ENCODE data around the gene COX20. TPM values are rescaled to one million over a fixed set of nuclear protein-coding genes. Genes with fewer than 3 reads are reported as not detected.

Gene COX20
- polyA plus RNA-seq, 1 of the 3 experiments (the other 2 are of a cell fraction): 24.8 TPM

GRCh38 chr1:244791061-244791460 is 44.4 kb upstream of the COX20 start (continued):
- TF ChIP-seq CTCF (IDR thresholded peaks at IDR 0.05) (no peak), RXRA (IDR thresholded peaks at IDR 0.05; ENCODE audit: borderline replicate concordance, low read depth) (no peak), NFIC (IDR thresholded peaks at IDR 0.05; ENCODE audit: borderline replicate concordance) (no peak), FOSL2 (IDR thresholded peaks at IDR 0.05; ENCODE audit: borderline replicate concordance, low read depth) (no peak), RFX5 (IDR thresholded peaks at IDR 0.05; ENCODE audit: low read length) (no peak), REST (IDR thresholded peaks at IDR 0.05; ENCODE audit: low read depth, low read length) (no peak)
- TF ChIP-seq, protein P1, sequence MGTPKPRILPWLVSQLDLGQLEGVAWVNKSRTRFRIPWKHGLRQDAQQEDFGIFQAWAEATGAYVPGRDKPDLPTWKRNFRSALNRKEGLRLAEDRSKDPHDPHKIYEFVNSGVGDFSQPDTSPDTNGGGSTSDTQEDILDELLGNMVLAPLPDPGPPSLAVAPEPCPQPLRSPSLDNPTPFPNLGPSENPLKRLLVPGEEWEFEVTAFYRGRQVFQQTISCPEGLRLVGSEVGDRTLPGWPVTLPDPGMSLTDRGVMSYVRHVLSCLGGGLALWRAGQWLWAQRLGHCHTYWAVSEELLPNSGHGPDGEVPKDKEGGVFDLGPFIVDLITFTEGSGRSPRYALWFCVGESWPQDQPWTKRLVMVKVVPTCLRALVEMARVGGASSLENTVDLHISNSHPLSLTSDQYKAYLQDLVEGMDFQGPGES (IDR thresholded peaks at IDR 0.05; ENCODE audit: low read depth, low read length): no peak

GRCh38 chr1:244792188-244792850 is 43.1 kb upstream of the COX20 start:
- CTCF ChIA-PET: interaction anchor here (1.2 to 3.2 kb wide), 2 partner anchors 10 to 189 kb away, joined by 5 to 15 read pairs; no protein-coding TSS in a partner anchor
- no peaks in the 10 kb centered on the region for H3K27me3 ChIP-seq (ENCODE audit: insufficient read depth)
- no peak overlapping the region for H3K4me2 ChIP-seq
- H4K20me1 ChIP-seq (ENCODE audit: insufficient read depth): no peaks in the 10 kb centered on the region
- H3K36me3 ChIP-seq (replicated peaks in 1 of 2; ENCODE audit: control insufficient read depth in 1 of 2, insufficient read depth in 2 of 2, low read length in 1 of 2): no peaks in the 10 kb centered on the region
- no peaks in the 10 kb centered on the region for H3K9me3 ChIP-seq
- no peak overlapping the region for H2AFZ ChIP-seq (ENCODE audit: low read depth)
- POLR2A ChIA-PET: no interaction called here
- H3F3A ChIP-seq (replicated peaks; ENCODE audit: insufficient read depth): no peaks in the 10 kb centered on the region
- H3K27ac ChIP-seq (ENCODE audit: low read depth in 2 of 2, low read length in 1 of 2): no peak overlapping the region
- H3K4me3 ChIP-seq (ENCODE audit: low read depth in 2 of 2, low read length in 1 of 2): no peak overlapping the region
- no peaks in the 10 kb centered on the region for H3K4me1 ChIP-seq (ENCODE audit: control insufficient read depth in 1 of 2, insufficient read depth in 2 of 2, low read depth in 1 of 2, low read length in 1 of 2)
- 83% methylated on average over 5 of the region's 5 CpGs for WGBS (ENCODE audit: low lambda C conversion rate)
- H3K79me2 ChIP-seq (ENCODE audit: insufficient read depth): no peaks in the 10 kb centered on the region
- H3K9ac ChIP-seq: no peak overlapping the region
- no peak for DNase-seq
- H3K9me2 ChIP-seq: no peaks in the 10 kb centered on the region
- TF ChIP-seq, protein P2, sequence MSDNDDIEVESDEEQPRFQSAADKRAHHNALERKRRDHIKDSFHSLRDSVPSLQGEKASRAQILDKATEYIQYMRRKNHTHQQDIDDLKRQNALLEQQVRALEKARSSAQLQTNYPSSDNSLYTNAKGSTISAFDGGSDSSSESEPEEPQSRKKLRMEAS (IDR thresholded peaks at IDR 0.05; ENCODE audit: low read depth): no peak
- TF ChIP-seq MXI1 (IDR thresholded peaks at IDR 0.05; ENCODE audit: low read depth, low read length): no peak
- TF ChIP-seq RCOR1 (IDR thresholded peaks at IDR 0.05; ENCODE audit: low read length): no peak
- TF ChIP-seq ELF1 (IDR thresholded peaks at IDR 0.05): no peak
- no peak for TF ChIP-seq SIN3A (IDR thresholded peaks at IDR 0.05; ENCODE audit: borderline replicate concordance, low read depth, low read length)
- no peak for TF ChIP-seq YY1 (IDR thresholded peaks at IDR 0.05; ENCODE audit: low read depth)
- TF ChIP-seq, protein P3, sequence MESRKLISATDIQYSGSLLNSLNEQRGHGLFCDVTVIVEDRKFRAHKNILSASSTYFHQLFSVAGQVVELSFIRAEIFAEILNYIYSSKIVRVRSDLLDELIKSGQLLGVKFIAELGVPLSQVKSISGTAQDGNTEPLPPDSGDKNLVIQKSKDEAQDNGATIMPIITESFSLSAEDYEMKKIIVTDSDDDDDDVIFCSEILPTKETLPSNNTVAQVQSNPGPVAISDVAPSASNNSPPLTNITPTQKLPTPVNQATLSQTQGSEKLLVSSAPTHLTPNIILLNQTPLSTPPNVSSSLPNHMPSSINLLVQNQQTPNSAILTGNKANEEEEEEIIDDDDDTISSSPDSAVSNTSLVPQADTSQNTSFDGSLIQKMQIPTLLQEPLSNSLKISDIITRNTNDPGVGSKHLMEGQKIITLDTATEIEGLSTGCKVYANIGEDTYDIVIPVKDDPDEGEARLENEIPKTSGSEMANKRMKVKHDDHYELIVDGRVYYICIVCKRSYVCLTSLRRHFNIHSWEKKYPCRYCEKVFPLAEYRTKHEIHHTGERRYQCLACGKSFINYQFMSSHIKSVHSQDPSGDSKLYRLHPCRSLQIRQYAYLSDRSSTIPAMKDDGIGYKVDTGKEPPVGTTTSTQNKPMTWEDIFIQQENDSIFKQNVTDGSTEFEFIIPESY (IDR thresholded peaks at IDR 0.05; ENCODE audit: borderline replicate concordance, low read depth): no peak
- no peak for TF ChIP-seq CHD2 (IDR thresholded peaks at IDR 0.05; ENCODE audit: low read length, partially characterized antibody)
- no peak for TF ChIP-seq NRF1 (IDR thresholded peaks at IDR 0.05; ENCODE audit: low read depth, low read length)
- TF ChIP-seq FOSL2 (IDR thresholded peaks at IDR 0.05; ENCODE audit: borderline replicate concordance, low read depth): no peak
- no peak for TF ChIP-seq SMC3 (IDR thresholded peaks at IDR 0.05; ENCODE audit: low read depth, low read length)
- no peak for TF ChIP-seq FOXJ3 (CRISPR knock-in tag; IDR thresholded peaks at IDR 0.05)
- TF ChIP-seq RAD21 (IDR thresholded peaks at IDR 0.05; ENCODE audit: low read length): no peak
- TF ChIP-seq EZH2phosphoT487 (IDR thresholded peaks at IDR 0.05; ENCODE audit: borderline replicate concordance, low read depth): no peak
- TF ChIP-seq POLR2AphosphoS5 (IDR thresholded peaks at IDR 0.05; ENCODE audit: low read depth, low read length): no peak
- TF ChIP-seq GABPA (IDR thresholded peaks at IDR 0.05; ENCODE audit: low read depth): no peak
